ENCODE measurements around the gene AHCYL1.

Gene AHCYL1

DNA sequence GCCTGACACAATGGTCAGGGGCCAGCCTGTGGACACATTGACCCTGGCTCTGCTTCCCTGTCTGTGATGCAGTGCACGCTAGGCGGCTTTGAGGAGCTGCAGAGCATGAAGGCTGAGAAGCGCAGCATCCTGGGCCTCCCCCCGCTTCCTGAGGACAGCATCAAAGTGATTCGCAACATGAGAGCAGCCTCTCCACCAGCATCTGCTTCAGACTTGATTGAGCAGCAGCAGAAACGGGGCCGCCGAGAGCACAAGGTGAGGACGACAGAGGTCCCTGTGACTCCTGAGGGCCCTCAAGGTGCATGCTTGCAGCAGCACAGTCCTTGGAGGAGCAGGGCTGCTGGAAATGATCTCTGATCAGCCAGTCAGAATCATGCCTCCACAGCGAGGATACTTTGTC is 58.5 kb downstream of the AHCYL1 start:
- no peak for DNase-seq

- no peak for DNase-seq
Observed at GRCh38 chr1:110047463-110047862, 62.9 kb downstream of the AHCYL1 start.

DNA sequence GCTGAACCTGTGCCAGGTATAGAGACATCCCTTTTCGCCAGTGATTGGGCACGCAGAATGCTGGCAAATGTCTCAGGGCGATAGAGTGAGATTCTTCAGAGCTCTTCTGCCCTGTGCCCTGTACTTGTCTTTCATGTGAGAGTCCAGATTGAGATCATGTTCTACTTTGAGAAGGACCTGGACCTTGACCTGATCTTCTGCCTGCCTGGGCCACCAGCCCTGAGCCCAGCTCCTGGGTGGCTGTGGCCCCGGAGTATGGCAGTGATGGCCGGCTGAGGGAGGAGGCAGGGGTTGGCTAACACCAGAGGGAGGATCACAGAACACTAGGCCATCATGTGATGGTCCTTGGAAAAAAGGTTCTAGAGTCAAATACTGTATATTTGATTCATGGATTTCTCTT is 63.7 kb downstream of the AHCYL1 start:
- no peak for DNase-seq

- DNase-seq = no peak
Observed at GRCh38 chr1:110048923-110049601, 64.5 kb downstream of the AHCYL1 start.

GRCh38 chr1:110049801-110050601 is 65.4 kb downstream of the AHCYL1 start:
- no peak for DNase-seq

GRCh38 chr1:110050602-110051261 is 66.2 kb downstream of the AHCYL1 start:
- no peak for DNase-seq

DNA sequence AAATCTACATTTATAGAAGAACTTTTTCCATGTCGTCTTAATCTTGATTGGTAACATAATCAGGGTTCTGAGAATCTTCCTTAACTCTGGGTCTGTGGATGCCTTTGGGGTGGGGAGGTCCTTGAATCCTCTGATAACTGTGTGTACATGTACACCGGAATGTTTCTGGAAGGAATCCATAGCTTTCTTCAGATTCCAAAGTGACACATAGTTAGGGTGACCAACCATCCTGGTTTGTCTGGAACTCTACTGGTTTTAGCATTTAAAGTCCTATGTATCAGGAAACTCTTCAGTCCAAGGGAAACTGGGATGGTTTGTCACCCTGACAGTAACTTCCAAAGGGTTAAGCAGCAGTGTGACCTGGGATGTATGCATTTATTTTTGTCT is 66.7 kb downstream of the AHCYL1 start:
- DNase-seq = no peak

- DNase-seq = peak; percentile 68
Observed at GRCh38 chr1:110053552-110054428, 69.2 kb downstream of the AHCYL1 start.

GRCh38 chr1:110055493-110056284 is 71.1 kb downstream of the AHCYL1 start:
- no peak for DNase-seq

- no peak for DNase-seq
Observed at GRCh38 chr1:110056285-110056683, 71.7 kb downstream of the AHCYL1 start.

- DNase-seq = no peak
Observed at GRCh38 chr1:110056776-110057175, 72.2 kb downstream of the AHCYL1 start.

DNA sequence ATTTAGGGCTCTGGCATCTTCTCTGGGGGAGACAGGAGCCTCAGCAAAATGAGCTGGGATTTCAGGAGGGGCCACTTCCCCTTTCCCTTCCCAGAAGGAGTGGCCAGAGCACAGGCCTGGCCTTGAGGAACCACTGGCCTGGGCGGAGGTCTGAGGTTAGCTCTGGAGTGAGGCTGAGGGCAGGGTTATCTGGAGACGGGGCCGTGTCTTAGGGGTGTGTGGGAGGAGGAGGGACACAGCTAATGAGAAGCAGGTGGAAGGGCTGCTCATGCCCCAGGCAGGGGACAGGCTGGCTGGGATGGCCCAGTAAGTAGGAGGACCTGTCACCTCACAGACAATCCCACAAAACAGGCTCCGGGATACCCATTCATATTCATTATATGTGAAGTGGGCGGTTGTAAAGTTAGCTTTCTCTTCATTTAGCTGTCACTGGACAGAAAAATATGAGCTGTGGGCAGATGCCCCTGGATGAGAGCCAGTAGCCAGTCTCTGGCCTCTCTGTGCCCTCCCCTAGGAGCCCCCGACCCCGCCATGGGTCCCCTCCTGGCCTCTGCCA is 73.5 kb downstream of the AHCYL1 start:
- DNase-seq = no peak

DNA sequence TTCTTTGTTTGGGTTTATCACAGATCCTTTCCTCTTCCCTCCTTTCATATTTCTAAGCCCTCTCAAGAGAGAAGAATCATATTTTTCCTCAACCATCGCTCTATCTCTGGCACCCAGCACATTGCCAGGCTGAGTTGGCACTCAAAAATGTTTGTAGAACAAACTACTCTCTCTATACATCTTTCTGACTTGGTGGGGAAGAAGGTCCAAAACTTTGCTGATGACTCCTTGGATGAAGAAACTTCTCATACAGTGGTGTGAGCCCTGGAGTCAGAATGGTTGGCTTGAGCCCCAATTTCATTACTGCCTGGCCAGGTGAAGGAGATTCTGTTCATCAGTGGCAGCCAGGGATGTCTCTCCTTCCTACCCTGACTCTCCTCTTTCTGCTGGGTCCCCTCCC is 74.0 kb downstream of the AHCYL1 start:
- no peak for DNase-seq

DNA sequence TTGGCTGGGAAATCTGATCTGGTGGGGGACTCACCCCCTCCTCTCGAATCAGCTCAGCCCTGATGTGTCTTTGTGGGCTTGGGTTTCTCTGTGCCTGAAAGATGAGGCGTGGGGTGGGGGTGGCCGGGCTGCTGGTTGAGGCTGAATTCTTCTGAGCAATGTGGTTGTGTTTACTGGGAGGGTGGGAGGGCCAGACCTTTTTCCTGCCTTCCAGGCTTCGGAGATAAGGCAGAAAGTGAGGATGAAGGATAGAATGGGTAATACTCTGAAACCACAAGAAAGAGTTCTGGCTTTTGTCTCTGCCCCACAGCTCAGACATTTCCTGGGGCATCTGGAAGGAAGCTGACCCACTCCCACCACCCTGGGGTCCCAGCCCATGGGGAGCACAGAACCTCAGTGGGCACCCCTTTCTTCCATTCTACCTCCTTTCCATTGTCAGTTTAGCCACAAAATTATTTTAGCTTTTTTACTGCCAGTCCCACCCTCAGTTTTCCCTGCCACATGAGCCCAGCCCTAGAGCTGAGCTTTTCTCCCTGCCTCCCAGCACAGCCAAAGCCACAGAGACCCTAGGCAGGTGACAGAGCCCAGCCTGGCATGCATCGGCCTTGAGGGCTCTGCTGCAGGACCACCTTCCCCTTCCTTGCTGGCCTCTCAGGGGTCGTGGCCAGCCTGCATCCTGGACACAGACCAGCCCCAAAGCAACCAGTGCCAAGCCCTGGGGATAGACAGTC is 74.7 kb downstream of the AHCYL1 start:
- DNase-seq = no peak

DNA sequence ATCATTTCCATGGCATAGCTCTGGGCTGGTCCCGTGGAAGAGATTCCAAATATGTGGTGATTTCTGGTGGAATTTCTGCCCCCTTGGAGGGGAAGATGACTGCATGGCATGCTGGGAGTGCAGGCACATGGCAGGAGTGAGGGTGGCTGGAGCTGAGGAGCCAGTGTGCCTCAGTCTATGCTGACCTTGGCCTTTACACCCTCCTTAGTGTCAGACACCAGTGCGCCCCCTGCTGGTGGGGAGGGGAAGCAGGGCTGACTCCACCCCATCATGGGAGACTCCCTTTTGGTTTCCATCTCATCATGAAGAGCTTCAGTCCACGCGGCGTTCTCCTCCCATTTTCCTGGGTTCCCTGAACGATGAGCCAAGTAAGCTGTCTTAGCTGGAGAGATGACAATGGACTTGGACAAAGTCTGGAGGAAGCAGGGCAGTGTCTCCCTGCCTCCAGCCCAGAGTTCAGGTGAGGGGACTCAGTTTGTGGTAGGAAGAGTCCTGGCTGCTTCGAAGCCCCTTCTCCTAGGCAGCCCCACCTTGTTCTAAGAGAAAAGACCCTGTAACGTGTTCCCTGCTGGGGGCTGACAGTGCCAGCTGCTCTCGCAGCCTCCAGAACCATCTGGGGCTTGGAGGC is 75.6 kb downstream of the AHCYL1 start:
- DNase-seq = peak; percentile 76

DNA sequence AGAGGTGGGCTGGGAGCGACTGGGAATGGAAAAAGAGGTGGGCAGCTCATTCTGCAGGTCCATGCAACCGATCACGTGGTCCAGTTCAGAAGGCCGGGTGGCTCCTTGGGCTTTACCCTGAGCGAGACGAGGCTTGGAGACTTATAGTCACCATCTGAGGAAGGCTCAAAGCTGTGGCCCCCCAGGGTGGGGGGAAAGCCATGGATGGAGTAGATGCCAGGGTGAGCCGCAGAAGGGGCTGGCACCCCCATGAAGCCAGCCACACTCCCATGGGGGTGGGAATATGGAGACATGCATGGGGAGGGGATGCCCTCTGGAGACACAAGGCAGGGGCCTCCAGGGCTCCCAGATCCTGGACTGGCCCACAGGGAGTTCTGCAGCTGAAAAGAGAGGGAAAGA is 76.1 kb downstream of the AHCYL1 start:
- DNase-seq = no peak

DNA sequence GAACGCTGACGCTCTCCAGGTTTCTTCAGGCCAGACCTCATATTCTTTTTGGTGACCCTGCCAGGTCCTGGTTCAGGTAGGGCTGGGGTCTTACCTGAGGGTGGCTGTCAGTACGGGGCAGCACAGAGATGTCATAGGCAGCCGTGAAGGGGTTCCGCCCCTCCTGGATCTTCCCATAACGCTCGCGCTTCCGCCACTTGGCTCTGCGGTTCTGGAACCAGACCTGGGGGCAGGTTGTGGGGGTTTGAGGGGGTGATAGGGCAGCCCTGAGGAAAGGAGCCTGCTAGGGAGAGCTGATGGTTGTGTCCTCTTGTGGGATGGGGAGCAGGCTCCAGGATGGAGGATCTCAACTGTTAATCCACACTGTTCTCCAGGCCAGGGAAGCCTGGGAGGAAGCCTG is 76.8 kb downstream of the AHCYL1 start:
- DNase-seq = no peak

GRCh38 chr1:110062612-110063011 is 78.0 kb downstream of the AHCYL1 start:
- DNase-seq = no peak

GRCh38 chr1:110063781-110064180 is 79.2 kb downstream of the AHCYL1 start:
- DNase-seq = no peak

DNA sequence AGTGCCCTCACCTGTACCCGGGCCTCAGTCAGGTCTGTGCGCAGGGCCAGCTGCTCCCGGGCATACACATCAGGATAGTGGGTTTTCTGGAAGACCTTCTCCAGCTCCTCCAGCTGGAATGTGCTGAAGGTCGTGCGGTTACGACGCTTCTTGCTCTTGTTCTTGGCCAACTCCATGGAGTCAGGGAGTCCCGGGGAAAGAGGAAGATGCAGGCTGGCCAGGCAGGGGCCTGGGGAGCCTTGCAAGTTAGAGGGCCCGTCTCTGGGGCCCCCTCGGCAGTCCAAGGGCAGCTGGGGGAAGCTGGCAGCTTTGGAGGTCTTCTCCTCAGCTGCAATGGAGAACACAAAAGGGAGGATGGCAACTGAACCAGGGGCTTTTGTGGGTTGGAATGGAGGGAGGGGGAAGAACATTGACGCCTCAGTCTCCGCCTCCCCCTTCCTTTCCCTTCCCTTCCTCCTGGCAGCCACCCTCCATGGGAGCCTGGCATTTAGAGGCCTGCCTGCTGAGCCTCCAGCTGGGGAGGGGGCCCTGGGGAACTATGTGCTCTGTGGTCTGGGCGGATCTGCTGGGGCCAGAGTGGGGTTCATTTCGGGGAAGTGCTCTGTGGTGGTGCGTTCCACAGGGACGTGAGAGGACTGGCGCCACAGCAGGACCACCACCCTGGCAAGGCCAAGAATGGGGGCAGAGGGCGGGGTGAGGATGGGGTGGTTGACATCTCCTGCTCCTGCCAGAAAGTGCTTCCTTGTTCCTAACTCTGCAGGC is 80.2 kb downstream of the AHCYL1 start:
- no peak for DNase-seq
